WERI-Rb-1 (cell line): ENCODE measurements around the gene PBX2.
A peak's percentile ranks its signal among the peaks of the same experiment; 100 is the strongest.

Experiments used
- DNase-seq: peaks from one replicate; pipeline ENCODE4 v3.0.0-alpha.2; 2020
- H3K27ac ChIP-seq: fragments of 250-450 bp; sonication (Bioruptor Pico); 2 replicates; pipeline ENCODE4 v1.5.1; 2020; ENCODE audit warnings: mild to moderate bottlenecking, moderate library complexity
- H3K27me3 ChIP-seq: fragments of 250-450 bp; sonication (Bioruptor Pico); 2 replicates; pipeline ENCODE4 v1.5.1; 2021; ENCODE audit warnings: mild to moderate bottlenecking, low read depth, moderate library complexity; ENCODE audit not compliant: insufficient read depth, severe bottlenecking
- H3K36me3 ChIP-seq: fragments of 250-450 bp; sonication (Bioruptor Pico); 2 replicates; pipeline ENCODE4 v1.5.1; 2020; ENCODE audit warnings: mild to moderate bottlenecking, moderate library complexity
- H3K4me3 ChIP-seq: 2 replicates; pipeline ENCODE4 v1.5.1; 2011; ENCODE audit warnings: low read depth, mild to moderate bottlenecking, control low read depth, low read length
- H3K9me3 ChIP-seq: fragments of 250-450 bp; sonication (Bioruptor Pico); 2 replicates; pipeline ENCODE4 v1.5.1; 2021; ENCODE audit warnings: mild to moderate bottlenecking, moderate library complexity; ENCODE audit not compliant: severe bottlenecking
- TF ChIP-seq, protein P1 (sequence below): IDR thresholded peaks from 2 replicates; pipeline ENCODE4 v1.5.1; 2011; ENCODE audit warnings: low read depth, mild to moderate bottlenecking, control low read depth, inconsistent platforms, low read length

The PBX2 gene

DNA sequence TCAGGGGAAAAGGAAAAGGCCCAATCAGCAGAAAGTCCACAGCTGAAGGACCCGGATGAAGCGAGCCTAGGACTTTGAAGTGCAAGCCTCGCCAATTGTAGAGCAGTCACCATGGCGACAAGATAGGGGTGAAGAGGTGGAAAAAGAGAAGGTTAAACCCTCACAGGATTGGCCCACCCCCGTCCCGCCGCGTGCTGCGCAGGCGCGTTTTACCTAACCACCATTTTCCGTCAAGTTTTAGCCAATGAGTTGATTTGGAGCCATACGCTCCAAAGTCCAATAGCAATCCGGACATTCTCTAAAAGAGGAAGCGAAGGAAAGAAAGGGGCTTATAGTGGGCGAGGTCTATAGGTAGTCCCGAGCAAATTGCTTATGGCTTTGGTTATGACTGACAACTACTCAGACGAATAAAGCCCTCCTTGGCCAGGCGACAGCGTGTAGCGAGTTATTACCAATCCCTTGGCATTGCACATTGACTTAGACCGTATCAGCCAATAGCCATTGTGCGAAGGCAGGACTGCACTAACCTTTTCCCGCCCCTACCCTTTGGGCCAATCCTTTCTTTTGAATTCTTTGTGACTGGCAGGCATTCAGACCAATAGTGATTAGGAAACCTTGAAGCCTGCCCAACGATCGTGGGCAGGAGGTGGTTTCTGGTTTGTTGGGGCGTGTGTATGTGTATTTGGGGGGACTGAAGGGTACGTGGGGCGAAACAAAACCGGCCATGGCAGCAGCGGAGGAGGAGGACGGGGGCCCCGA lies 12.0 kb downstream of the PBX2 start, which contains the start of gene RNF5:
Gene RNF5 (plus strand): TSS at position 618 of the 759 bp plus-strand sequence. CDS start 107 bp downstream, at position 725.
- Histone ChIP-seq H3K4me3 (peak within 1 kb of the TSS; percentile 85), H3K27me3 (no peaks in the 10 kb centered on the region), H3K27ac (peak within 1 kb of the TSS; percentile 96), H3K36me3 (peaks cover 34% of the 10 kb centered on the region), H3K9me3 (no peaks in the 10 kb centered on the region)
- TF ChIP-seq, protein P1, sequence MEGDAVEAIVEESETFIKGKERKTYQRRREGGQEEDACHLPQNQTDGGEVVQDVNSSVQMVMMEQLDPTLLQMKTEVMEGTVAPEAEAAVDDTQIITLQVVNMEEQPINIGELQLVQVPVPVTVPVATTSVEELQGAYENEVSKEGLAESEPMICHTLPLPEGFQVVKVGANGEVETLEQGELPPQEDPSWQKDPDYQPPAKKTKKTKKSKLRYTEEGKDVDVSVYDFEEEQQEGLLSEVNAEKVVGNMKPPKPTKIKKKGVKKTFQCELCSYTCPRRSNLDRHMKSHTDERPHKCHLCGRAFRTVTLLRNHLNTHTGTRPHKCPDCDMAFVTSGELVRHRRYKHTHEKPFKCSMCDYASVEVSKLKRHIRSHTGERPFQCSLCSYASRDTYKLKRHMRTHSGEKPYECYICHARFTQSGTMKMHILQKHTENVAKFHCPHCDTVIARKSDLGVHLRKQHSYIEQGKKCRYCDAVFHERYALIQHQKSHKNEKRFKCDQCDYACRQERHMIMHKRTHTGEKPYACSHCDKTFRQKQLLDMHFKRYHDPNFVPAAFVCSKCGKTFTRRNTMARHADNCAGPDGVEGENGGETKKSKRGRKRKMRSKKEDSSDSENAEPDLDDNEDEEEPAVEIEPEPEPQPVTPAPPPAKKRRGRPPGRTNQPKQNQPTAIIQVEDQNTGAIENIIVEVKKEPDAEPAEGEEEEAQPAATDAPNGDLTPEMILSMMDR: no peak
- DNase-seq: peak; percentile 100

DNA sequence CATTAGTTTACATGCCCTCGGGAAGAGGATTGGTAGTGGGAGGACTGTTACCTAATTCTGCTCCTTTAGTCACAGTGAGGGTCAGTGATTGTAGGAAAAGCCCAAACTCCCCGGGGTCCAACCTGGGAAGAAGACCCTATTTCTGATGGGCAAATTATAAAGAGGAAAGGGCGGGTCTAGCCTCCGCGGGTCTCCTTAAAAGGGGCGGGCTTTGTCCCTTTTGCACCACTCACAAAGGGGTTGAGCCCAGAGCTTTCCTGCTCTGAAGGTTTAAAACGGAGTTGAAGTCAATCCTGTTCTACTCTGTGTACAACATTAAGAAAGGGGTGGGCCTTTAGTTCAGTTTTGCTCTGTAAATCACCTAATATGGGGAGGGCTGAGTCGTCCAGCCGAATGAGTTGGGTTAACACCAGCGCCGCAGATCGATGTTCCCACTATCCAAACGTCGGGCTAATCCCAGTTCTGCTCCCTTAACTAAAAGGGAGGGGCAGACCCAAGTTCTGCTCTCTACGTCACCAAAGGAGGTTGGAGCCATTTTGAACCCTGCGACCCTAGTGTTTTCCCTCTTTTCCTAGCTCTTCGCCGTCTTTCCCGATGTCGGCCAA lies 12.7 kb downstream of the PBX2 start:
- peaks cover 27% of the 10 kb centered on the region for H3K36me3 ChIP-seq
- no peaks in the 10 kb centered on the region for H3K9me3 ChIP-seq
- peak overlapping the region; percentile 96 for H3K27ac ChIP-seq
- H3K4me3 ChIP-seq: peak overlapping the region; percentile 85
- TF ChIP-seq, protein P1: no peak
- no peaks in the 10 kb centered on the region for H3K27me3 ChIP-seq
- peak; percentile 82 for DNase-seq

DNA sequence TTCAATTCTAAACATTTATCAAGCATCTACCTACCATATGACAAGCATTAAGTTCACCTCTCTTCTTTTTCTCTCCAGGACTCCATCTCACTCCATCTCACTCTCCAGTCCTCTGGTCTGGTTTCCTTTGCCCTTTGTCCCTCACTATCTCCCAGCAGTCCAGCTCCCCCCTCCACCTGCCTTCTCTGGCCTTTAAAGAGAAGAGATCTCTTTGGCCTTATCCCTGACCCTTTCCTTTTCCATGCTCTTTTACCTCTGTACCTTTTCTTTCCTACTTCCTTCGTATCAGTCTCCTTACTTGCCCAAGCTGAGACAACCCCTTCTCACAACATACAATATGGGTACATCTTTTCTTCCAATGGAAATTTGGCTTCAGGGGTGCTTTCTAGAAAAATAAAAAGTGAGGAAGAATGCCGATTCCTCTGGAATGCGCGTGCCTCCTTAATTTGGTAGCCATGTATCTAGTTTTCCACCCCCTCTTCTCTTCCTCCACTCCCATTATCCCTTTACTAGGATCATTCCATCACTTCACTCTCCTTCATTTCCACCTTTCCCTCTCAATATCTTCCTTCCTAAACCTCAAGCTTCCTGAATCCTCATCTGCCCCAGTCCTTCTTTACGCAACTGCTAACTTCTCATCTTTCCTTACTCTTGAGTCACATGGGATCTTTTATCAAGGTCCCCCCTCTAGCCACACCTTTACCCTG lies 13.4 kb downstream of the PBX2 start:
- H3K4me3 ChIP-seq: peak overlapping the region; percentile 85
- DNase-seq: no peak
- peak overlapping the region; percentile 96 for H3K27ac ChIP-seq
- H3K27me3 ChIP-seq: no peaks in the 10 kb centered on the region
- no peaks in the 10 kb centered on the region for H3K9me3 ChIP-seq
- TF ChIP-seq, protein P1: no peak
- peaks cover 20% of the 10 kb centered on the region for H3K36me3 ChIP-seq

DNA sequence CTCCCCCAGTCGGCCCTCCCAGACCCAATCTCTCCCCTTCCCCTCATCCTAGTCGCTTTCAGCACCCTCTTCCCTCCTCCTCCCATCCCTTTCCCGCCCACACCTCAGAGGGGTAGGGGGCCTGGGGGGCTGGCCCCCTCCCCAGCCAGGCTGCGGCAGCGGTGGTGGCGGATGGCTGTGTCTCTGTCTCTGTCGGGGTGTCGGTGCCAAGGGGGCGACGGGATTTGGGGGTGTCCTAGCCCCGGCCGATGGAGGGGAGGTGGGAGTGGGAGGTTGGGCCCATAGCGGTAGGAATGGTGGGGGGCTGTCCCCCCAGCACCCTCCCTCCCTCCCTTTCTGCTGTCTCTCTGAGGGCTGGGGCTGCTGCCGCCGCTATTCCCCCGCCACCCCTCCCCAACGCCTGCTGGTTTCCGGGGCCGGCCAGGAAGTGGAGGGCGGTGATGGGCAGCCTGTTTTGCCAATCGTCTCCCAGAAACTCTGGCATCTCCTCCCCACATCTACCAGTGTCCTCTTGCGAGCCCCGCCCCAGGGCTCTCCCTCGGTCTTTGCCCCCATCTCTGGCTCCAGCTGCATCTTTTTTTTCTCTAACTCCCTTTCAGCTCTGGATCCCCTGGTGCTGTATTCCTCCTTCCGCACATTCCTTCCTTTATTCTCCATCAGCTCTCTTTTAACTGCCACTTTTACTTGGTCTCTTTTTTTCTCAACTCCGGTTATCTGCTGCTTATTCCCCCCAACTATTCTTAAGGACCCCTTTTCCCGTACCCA lies 14.1 kb downstream of the PBX2 start, which contains the start of gene AGPAT1:
Gene AGPAT1 (minus strand): TSS at position 374 of the 765 bp plus-strand sequence. CDS start 4,588 bp downstream, outside the sequence.
- peaks cover 17% of the 10 kb centered on the region for H3K36me3 ChIP-seq
- TF ChIP-seq, protein P1: no peak
- peak within 1 kb of the TSS; percentile 96 for H3K27ac ChIP-seq
- DNase-seq: peak; percentile 100
- H3K27me3 ChIP-seq: no peaks in the 10 kb centered on the region
- H3K4me3 ChIP-seq: peak within 1 kb of the TSS; percentile 85
- no peaks in the 10 kb centered on the region for H3K9me3 ChIP-seq

DNA sequence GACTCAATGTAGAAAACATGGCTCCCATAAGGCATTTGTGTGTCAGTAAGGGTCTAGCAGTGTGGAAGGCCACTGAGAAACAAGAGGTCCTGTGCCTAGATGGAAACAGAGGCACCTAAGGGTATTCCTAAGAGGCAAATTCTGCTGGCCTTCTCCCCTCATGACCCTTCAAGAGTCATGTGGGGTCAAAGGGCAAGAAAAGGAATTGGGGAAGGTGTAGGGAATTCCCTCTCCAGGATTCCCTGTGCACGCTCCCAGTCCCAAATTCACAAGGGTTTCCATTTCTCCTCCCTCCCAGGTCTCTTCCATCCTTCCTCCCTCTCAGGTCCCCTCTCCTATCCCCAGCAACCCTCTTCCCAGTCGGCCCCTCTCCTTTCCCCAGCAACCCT lies 14.7 kb downstream of the PBX2 start:
- no peaks in the 10 kb centered on the region for H3K9me3 ChIP-seq
- no peak for DNase-seq
- H3K36me3 ChIP-seq: peaks cover 19% of the 10 kb centered on the region
- H3K27ac ChIP-seq: peak overlapping the region; percentile 75
- no peaks in the 10 kb centered on the region for H3K27me3 ChIP-seq
- TF ChIP-seq, protein P1: no peak
- H3K4me3 ChIP-seq: peak overlapping the region; percentile 85
